BLaER1 treated with 17β-estradiol and CSF1 and Interleukin-3, amounts not matched to agents 10 nM and 100 nM (cell line): ENCODE measurements around the gene IGSF21.

Experiments
- H3K27ac ChIP-seq, 11 experiments: shearing (Covaris generic); formaldehyde crosslinking; 2 replicates each; pipeline ENCODE4 v1.8.1; 2022
- H3K27me3 ChIP-seq, 11 experiments: shearing (Covaris generic); formaldehyde crosslinking; 2 replicates each; pipeline ENCODE4 v1.8.1; 2022
- H3K36me3 ChIP-seq, 11 experiments: shearing (Covaris generic); formaldehyde crosslinking; 2 replicates each; pipeline ENCODE4 v1.8.1; 2022
- H3K4me1 ChIP-seq, 10 experiments: shearing (Covaris generic); formaldehyde crosslinking; 2 replicates each; pipeline ENCODE4 v1.8.1; 2022
- H3K4me2 ChIP-seq, 11 experiments: shearing (Covaris generic); formaldehyde crosslinking; 2 replicates each; pipeline ENCODE4 v1.8.1; 2022
- H3K4me3 ChIP-seq, 10 experiments: shearing (Covaris generic); formaldehyde crosslinking; 2 replicates each; pipeline ENCODE4 v1.8.1; 2022
- H3K9ac ChIP-seq, 11 experiments: shearing (Covaris generic); formaldehyde crosslinking; 2 replicates each; pipeline ENCODE4 v1.8.1; 2022
- H3K9me3 ChIP-seq, 11 experiments: shearing (Covaris generic); formaldehyde crosslinking; replicated peaks in 1 of 11; 2 replicates each; pipeline ENCODE4 v1.8.1; 2022
- H4K20me1 ChIP-seq, 11 experiments: shearing (Covaris generic); formaldehyde crosslinking; 2 replicates each; pipeline ENCODE4 v1.8.1; 2022
- Cebpa-rat ChIP-seq, 11 experiments: shearing (Covaris generic); IDR thresholded peaks; 2 replicates each; pipeline ENCODE4 v1.8.1; 2022

IGSF21 gene

DNA sequence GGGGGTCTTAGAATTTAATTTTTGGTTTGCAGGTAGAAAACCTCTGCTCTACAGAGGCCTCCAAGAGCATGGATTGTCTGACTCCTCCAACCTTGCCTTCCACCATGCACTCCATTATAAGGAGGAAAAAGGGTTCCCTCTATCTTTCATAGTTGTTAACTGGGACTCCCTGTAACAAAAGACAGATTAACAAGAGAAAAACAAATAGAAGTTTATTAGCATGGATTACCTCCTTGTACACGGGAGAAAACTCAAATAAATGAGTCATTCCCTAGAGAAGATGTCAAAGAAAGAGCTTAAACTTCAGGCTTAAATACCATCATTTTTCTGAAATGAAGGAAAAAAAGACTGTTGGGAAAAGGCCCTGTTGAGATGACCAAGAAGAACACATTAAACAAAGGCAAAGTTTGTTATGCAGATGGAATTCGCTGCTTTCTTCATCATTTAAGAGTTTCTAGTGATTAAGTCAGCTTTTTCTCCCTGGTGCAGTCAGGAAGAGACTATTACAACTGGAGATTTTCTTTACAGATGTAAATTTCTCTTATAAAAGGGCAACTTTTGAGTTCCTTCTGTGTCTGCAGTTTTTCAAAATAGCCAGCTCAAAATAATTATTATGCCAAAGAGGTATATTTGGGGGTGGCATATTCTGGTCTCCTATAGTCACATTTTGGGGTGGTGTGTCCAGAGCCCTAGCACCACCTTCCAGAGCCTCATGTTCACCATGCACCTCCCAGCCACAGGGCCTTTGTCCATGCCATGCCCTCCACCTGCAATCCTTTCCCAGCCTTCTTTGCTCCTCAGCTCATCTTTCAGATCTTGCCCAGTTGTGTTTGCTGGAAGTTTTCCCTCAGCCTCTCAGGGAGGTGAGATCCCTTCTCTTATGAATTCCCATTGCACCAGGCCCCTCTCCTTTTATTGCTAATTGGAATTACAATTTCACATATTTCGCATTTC, 310.0 kb downstream of the IGSF21 start:
- Histone ChIP-seq H3K4me1 (no peaks in the 10 kb centered on the region), H4K20me1 (no peaks in the 10 kb centered on the region), H3K27me3 (no peaks in the 10 kb centered on the region), H3K36me3 (peaks cover 0 to under 1% (median 0%) of the 10 kb centered on the region in 11 experiments; a peak in 1 of 22 replicates), H3K9ac (no peak overlapping the region), H3K4me2 (no peak overlapping the region), H3K27ac (no peak overlapping the region), H3K4me3 (no peak overlapping the region), H3K9me3 (peaks cover 4 to 9% (median 7%) of the 10 kb centered on the region in 11 experiments)
- no peak for TF ChIP-seq Cebpa-rat (IDR thresholded peaks at IDR 0.05)

DNA sequence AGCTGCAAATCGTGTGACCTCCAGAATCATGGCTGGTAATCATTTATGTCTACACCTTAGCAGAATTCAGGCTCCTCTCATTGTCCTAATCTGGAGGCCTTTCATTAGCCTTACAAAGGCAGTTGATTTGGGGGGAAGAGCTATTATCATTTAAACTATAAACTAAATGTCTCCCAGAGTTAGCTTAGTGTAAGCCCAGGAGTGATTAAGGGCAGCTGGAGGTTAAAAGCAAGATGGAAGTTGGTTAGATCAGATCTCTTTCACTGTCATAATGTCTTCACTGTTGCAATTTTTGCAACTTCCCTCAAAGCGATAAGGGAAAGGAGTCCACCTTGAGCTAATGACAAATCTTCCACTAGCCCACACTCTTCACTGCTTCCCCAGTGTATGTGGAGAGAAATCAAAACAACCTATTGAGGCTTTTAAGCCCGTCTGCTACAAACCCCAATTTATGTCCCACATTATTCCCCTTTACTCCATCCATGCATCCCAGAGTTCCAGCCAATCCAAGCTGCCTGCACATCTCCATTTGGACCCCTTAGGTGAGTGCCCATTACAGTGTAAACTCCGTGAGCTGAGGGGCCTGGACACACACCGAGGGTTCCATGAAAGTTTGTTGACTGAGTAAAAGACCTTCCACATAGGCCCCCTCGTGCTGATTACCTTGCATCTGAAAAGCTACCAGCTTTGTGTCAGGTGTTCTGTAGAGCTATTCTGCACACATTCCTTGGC, 311.7 kb downstream of the IGSF21 start:
- no peak overlapping the region for H3K9ac ChIP-seq
- peaks cover 0 to 3% (median 0%) of the 10 kb centered on the region in 11 experiments; a peak in 1 of 22 replicates for H3K9me3 ChIP-seq
- H3K4me2 ChIP-seq: no peak overlapping the region
- no peak overlapping the region for H3K27ac ChIP-seq
- no peaks in the 10 kb centered on the region for H3K27me3 ChIP-seq
- no peak overlapping the region for H3K4me3 ChIP-seq
- no peaks in the 10 kb centered on the region for H3K36me3 ChIP-seq
- H4K20me1 ChIP-seq: no peaks in the 10 kb centered on the region
- no peaks in the 10 kb centered on the region for H3K4me1 ChIP-seq
- TF ChIP-seq Cebpa-rat (IDR thresholded peaks at IDR 0.05): no peak

DNA sequence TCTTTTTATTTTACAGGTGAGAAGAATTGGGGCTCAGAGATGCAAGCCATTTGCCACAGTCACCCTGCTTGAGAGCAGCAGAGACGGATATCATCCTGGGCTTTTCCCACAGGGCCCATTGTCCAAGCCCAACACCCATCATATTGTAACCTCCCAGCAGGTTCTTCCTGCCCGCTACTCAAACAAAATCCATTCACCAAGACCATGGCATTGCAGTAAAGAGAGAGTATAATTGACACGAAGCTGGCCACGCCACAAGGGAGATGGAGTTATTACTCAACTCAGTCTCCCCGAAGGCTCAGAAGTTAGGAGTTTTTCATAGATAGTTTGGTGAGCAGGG, 312.2 kb downstream of the IGSF21 start:
- Histone ChIP-seq H3K4me3 (no peak overlapping the region), H3K4me1 (no peaks in the 10 kb centered on the region), H3K27me3 (no peaks in the 10 kb centered on the region), H3K9me3 (peaks cover 0 to 3% (median 0%) of the 10 kb centered on the region in 11 experiments; a peak in 1 of 22 replicates), H3K9ac (no peak overlapping the region), H3K27ac (no peak overlapping the region), H3K4me2 (no peak overlapping the region), H4K20me1 (no peaks in the 10 kb centered on the region), H3K36me3 (no peaks in the 10 kb centered on the region)
- TF ChIP-seq Cebpa-rat (IDR thresholded peaks at IDR 0.05): no peak

DNA sequence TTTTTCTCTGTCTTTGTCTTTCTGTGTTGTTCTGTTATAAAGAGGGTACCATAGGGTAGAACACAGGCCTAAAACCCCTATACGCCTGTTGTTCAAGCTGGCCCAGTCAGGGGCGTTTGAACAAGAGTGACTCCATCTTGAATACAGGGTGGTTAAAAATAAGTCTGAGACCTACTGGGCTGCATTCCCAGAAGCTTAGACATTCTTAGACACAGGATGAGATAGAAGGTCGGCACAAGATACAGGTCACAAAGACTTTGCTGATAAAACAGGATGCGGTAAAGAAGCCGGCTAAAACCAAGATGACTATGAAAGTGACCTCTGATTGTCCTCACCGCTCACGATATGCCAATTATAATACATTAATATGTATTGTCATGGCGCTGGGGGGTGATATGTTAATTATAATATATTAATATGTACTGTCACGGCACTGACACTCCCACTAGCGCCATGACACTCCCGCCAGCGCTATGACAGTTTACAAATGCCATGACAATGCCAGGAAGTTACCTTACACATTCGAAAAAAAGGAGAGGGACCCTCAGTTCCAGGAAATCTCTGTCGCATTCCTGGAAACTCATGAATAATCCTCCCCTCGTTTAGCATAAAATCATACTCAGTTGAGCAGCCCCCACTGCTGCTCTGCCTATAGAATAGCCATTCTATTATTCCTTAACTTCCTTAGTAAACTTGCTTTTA, 314.6 kb downstream of the IGSF21 start:
- Histone ChIP-seq H4K20me1 (no peaks in the 10 kb centered on the region), H3K4me2 (no peak overlapping the region), H3K27me3 (no peaks in the 10 kb centered on the region), H3K9me3 (peaks cover 11 to 18% (median 14%) of the 10 kb centered on the region in 11 experiments), H3K36me3 (no peaks in the 10 kb centered on the region), H3K4me1 (no peaks in the 10 kb centered on the region), H3K9ac (no peak overlapping the region), H3K4me3 (no peak overlapping the region), H3K27ac (no peak overlapping the region)
- no peak for TF ChIP-seq Cebpa-rat (IDR thresholded peaks at IDR 0.05)

DNA sequence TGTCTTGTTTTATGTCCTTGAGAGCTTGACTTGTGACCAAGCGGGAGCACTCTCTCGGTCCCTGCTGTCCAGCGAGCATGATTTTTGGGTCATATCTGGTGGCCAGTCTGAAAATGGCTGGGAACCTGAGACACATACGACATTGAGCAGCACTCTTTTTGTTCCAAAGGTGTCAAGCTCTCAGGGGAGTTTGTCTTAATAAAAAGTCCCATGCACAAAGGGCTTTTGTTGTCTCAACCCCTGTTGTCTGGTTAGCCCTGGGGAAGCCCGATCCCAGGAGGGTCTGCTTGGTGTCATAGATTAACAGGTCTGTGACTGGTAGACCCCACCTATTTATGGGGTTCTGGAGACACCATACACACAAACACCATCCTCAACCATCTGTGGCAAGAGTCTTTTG, 315.4 kb downstream of the IGSF21 start:
- Histone ChIP-seq H3K36me3 (no peaks in the 10 kb centered on the region), H3K4me1 (no peaks in the 10 kb centered on the region), H3K27ac (no peak overlapping the region), H3K27me3 (no peaks in the 10 kb centered on the region), H3K4me2 (no peak overlapping the region), H3K9me3 (peaks cover 14 to 26% (median 19%) of the 10 kb centered on the region in 11 experiments), H3K9ac (no peak overlapping the region), H3K4me3 (no peak overlapping the region), H4K20me1 (no peaks in the 10 kb centered on the region)
- TF ChIP-seq Cebpa-rat (IDR thresholded peaks at IDR 0.05): no peak

DNA sequence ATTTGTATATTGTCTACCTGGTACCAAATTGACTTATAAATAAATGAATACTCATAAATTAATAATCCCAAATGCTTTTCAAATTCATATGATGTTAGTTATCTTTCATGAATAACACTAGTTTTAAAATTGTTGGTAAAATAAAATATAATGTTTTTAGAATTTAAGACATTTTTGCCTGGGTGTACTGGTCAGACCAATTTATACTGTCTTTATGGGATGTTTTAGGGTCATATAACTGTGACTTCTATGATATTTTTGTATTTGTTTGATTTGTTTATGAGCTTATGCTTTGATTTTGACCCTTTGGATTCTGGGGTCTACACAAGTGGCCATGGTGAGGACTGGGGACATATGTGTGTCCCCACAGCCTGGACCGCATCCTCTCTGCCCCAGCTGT, 319.0 kb downstream of the IGSF21 start:
- Histone ChIP-seq H3K9me3 (peaks cover 14 to 26% (median 19%) of the 10 kb centered on the region in 11 experiments), H3K4me2 (no peak overlapping the region), H3K9ac (no peak overlapping the region), H3K27ac (no peak overlapping the region), H3K27me3 (no peaks in the 10 kb centered on the region), H4K20me1 (no peaks in the 10 kb centered on the region), H3K4me3 (no peak overlapping the region), H3K36me3 (no peaks in the 10 kb centered on the region), H3K4me1 (no peaks in the 10 kb centered on the region)
- no peak for TF ChIP-seq Cebpa-rat (IDR thresholded peaks at IDR 0.05)
